ENCODE measurements around the gene MAP3K21. TPM values are rescaled to one million over a fixed set of nuclear protein-coding genes. Genes with fewer than 3 reads are reported as not detected.

The MAP3K21 gene
- polyA plus RNA-seq, 1 donor from 2014 or later = 3.7 TPM

DNA sequence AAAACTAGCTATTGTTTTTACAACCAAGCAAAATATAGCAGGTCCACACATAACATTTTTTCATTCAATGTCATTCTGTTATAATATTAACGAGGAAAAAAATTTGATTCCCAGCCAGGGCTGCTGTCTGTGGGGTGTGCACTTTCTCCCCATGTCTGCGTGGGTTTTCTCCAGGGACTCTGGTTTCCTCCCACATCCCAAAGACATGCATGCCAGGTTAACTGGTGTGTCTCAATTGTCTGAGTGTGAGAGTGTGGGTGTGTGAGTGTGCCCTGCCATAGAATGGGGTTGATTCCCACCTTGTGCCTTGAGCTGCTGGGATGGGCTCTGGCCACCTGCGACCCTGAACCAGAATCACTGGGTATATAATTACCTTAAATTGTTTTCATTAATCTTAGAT is 60.1 kb downstream of the MAP3K21 start:
- H3K9me3 ChIP-seq (ENCODE audit: low read length) = no peaks in the 10 kb centered on the region
- H3K4me2 ChIP-seq (ENCODE audit: low read length) = no peak overlapping the region
- H3K9me2 ChIP-seq (ENCODE audit: insufficient read depth, low read length) = no peaks in the 10 kb centered on the region
- H3K27me3 ChIP-seq (ENCODE audit: insufficient read depth, low read depth, low read length) = no peaks in the 10 kb centered on the region
- no peak overlapping the region for H3K9ac ChIP-seq (ENCODE audit: low read length)
- no peaks in the 10 kb centered on the region for H3K79me2 ChIP-seq (replicated peaks; ENCODE audit: insufficient read depth, low read length)
- no peaks in the 10 kb centered on the region for H3F3A ChIP-seq (ENCODE audit: insufficient read depth, low read length, poor library complexity, severe bottlenecking)
- H3K36me3 ChIP-seq (ENCODE audit: insufficient read depth, low read length) = peaks cover under 1% of the 10 kb centered on the region
- no peaks in the 10 kb centered on the region for H4K20me1 ChIP-seq (ENCODE audit: insufficient read depth)
- H2AFZ ChIP-seq (ENCODE audit: low read depth, low read length) = no peak overlapping the region
- no peak overlapping the region for H3K27ac ChIP-seq (ENCODE audit: low read length)
- H3K4me3 ChIP-seq (ENCODE audit: low read length) = no peak overlapping the region
- no peak for TF ChIP-seq EP300 (conservative IDR thresholded peaks at IDR 0.05; ENCODE audit: poor library complexity, severe bottlenecking)
- no peak for TF ChIP-seq MXI1 (conservative IDR thresholded peaks at IDR 0.05; ENCODE audit: poor library complexity, severe bottlenecking)
- no peak for TF ChIP-seq RAD21 (conservative IDR thresholded peaks at IDR 0.05)
- no peak for TF ChIP-seq EZH2 (IDR thresholded peaks at IDR 0.05; ENCODE audit: borderline replicate concordance, insufficient read depth, low read length, poor library complexity, severe bottlenecking)
- TF ChIP-seq TAF1 (IDR thresholded peaks at IDR 0.05; ENCODE audit: low read depth) = no peak
- TF ChIP-seq SMC3 (conservative IDR thresholded peaks at IDR 0.05; ENCODE audit: poor library complexity) = no peak
- no peak for TF ChIP-seq POLR2AphosphoS5 (IDR thresholded peaks at IDR 0.05)
- TF ChIP-seq, protein P1, sequence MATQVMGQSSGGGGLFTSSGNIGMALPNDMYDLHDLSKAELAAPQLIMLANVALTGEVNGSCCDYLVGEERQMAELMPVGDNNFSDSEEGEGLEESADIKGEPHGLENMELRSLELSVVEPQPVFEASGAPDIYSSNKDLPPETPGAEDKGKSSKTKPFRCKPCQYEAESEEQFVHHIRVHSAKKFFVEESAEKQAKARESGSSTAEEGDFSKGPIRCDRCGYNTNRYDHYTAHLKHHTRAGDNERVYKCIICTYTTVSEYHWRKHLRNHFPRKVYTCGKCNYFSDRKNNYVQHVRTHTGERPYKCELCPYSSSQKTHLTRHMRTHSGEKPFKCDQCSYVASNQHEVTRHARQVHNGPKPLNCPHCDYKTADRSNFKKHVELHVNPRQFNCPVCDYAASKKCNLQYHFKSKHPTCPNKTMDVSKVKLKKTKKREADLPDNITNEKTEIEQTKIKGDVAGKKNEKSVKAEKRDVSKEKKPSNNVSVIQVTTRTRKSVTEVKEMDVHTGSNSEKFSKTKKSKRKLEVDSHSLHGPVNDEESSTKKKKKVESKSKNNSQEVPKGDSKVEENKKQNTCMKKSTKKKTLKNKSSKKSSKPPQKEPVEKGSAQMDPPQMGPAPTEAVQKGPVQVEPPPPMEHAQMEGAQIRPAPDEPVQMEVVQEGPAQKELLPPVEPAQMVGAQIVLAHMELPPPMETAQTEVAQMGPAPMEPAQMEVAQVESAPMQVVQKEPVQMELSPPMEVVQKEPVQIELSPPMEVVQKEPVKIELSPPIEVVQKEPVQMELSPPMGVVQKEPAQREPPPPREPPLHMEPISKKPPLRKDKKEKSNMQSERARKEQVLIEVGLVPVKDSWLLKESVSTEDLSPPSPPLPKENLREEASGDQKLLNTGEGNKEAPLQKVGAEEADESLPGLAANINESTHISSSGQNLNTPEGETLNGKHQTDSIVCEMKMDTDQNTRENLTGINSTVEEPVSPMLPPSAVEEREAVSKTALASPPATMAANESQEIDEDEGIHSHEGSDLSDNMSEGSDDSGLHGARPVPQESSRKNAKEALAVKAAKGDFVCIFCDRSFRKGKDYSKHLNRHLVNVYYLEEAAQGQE (IDR thresholded peaks at IDR 0.05; ENCODE audit: borderline replicate concordance) = no peak
- TF ChIP-seq, protein P2, sequence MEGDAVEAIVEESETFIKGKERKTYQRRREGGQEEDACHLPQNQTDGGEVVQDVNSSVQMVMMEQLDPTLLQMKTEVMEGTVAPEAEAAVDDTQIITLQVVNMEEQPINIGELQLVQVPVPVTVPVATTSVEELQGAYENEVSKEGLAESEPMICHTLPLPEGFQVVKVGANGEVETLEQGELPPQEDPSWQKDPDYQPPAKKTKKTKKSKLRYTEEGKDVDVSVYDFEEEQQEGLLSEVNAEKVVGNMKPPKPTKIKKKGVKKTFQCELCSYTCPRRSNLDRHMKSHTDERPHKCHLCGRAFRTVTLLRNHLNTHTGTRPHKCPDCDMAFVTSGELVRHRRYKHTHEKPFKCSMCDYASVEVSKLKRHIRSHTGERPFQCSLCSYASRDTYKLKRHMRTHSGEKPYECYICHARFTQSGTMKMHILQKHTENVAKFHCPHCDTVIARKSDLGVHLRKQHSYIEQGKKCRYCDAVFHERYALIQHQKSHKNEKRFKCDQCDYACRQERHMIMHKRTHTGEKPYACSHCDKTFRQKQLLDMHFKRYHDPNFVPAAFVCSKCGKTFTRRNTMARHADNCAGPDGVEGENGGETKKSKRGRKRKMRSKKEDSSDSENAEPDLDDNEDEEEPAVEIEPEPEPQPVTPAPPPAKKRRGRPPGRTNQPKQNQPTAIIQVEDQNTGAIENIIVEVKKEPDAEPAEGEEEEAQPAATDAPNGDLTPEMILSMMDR (IDR thresholded peaks at IDR 0.05; ENCODE audit: poor library complexity, severe bottlenecking) = no peak

DNA sequence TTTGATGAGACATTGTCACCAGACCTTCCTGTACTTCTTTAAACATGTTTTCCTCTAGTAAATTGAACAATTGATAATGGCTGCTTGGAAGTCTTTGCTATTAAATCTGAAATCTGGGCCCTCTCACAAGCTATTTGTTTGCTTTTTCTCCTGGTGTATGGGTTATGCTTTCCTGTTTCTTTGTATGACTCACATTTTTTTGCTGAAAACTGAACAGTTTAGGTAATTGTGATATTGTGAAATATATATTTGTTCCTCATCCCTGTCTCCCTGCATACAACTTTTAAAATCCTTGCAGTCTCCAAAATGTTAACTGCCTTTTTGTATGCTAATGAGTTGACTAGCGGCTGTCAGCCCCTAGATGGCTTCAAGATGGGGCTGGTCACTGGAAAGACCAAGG is 61.6 kb downstream of the MAP3K21 start:
- H3K9ac ChIP-seq (ENCODE audit: low read length) = no peak overlapping the region
- no peaks in the 10 kb centered on the region for H3K27me3 ChIP-seq (ENCODE audit: insufficient read depth, low read depth, low read length)
- H3K4me2 ChIP-seq (ENCODE audit: low read length) = no peak overlapping the region
- no peak overlapping the region for H2AFZ ChIP-seq (ENCODE audit: low read depth, low read length)
- no peaks in the 10 kb centered on the region for H3K9me3 ChIP-seq (ENCODE audit: low read length)
- no peak overlapping the region for H3K27ac ChIP-seq (ENCODE audit: low read length)
- no peaks in the 10 kb centered on the region for H3F3A ChIP-seq (ENCODE audit: insufficient read depth, low read length, poor library complexity, severe bottlenecking)
- no peaks in the 10 kb centered on the region for H3K79me2 ChIP-seq (replicated peaks; ENCODE audit: insufficient read depth, low read length)
- no peaks in the 10 kb centered on the region for H3K36me3 ChIP-seq (ENCODE audit: insufficient read depth, low read length)
- no peak for TF ChIP-seq MXI1 (conservative IDR thresholded peaks at IDR 0.05; ENCODE audit: poor library complexity, severe bottlenecking)
- TF ChIP-seq POLR2AphosphoS5 (IDR thresholded peaks at IDR 0.05) = no peak
- TF ChIP-seq TAF1 (IDR thresholded peaks at IDR 0.05; ENCODE audit: low read depth) = no peak
- no peak for TF ChIP-seq EZH2 (IDR thresholded peaks at IDR 0.05; ENCODE audit: borderline replicate concordance, insufficient read depth, low read length, poor library complexity, severe bottlenecking)
- TF ChIP-seq EP300 (conservative IDR thresholded peaks at IDR 0.05; ENCODE audit: poor library complexity, severe bottlenecking) = no peak
- TF ChIP-seq, protein P2 (IDR thresholded peaks at IDR 0.05; ENCODE audit: poor library complexity, severe bottlenecking) = no peak
- TF ChIP-seq SMC3 (conservative IDR thresholded peaks at IDR 0.05; ENCODE audit: poor library complexity) = no peak
- TF ChIP-seq RAD21 (conservative IDR thresholded peaks at IDR 0.05) = no peak
- TF ChIP-seq, protein P1 (IDR thresholded peaks at IDR 0.05; ENCODE audit: borderline replicate concordance) = no peak
- H4K20me1 ChIP-seq (ENCODE audit: insufficient read depth) = no peaks in the 10 kb centered on the region
- H3K9me2 ChIP-seq (ENCODE audit: insufficient read depth, low read length) = no peaks in the 10 kb centered on the region
- H3K4me3 ChIP-seq (ENCODE audit: low read length) = no peak overlapping the region

Measured in neural cell (in vitro differentiated cells).